SK-N-MC (cell line): ENCODE results near the gene C19orf44.

Source experiments
- EZH2 ChIP-seq: fragments of 200-600 bp; sonication (generic); IDR thresholded peaks from one replicate; pipeline ENCODE4 v1.6.1; 2017; ENCODE audit warnings: antibody characterized with exemption
- POLR2AphosphoS5 ChIP-seq: IDR thresholded peaks from 2 replicates; pipeline ENCODE4 v1.6.1; 2012; ENCODE audit warnings: mild to moderate bottlenecking, low read depth, low read length, borderline replicate concordance

- TF ChIP-seq POLR2AphosphoS5 (no peak), EZH2 (no peak)
These were observed 38.3 kb upstream of the C19orf44 start for GRCh38 chr19:16457954-16458331.
